Measurements from ENCODE around the gene FGD5.

DNA sequence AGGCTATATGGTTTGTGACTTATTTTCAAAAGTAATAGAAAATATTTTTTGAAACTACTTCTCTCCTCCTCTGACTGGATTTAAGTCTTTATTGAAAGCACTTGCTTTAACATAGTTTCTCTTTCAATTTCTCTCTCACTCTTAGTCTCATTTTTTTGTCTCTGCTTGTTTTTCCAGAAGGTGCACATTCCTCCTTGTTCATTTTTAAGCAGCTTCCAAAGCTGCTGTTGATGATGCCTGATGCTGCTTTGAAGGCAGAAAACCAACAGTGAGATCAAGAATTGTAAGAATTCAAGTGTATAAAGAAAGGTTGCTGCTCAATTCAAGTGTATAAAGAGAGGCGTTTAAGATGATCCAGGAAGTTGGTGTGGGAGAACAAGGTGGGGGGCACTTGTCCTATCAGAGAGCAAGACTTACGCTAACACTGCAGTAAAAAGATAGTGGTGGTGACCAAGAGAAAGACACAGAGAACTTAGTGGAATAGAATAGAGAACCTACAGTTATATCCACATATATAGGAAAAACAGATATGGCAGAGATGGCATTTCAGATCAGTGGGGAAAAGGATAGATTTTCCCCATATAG, 140.7 kb downstream of the FGD5 start:
- TF ChIP-seq, protein P1, sequence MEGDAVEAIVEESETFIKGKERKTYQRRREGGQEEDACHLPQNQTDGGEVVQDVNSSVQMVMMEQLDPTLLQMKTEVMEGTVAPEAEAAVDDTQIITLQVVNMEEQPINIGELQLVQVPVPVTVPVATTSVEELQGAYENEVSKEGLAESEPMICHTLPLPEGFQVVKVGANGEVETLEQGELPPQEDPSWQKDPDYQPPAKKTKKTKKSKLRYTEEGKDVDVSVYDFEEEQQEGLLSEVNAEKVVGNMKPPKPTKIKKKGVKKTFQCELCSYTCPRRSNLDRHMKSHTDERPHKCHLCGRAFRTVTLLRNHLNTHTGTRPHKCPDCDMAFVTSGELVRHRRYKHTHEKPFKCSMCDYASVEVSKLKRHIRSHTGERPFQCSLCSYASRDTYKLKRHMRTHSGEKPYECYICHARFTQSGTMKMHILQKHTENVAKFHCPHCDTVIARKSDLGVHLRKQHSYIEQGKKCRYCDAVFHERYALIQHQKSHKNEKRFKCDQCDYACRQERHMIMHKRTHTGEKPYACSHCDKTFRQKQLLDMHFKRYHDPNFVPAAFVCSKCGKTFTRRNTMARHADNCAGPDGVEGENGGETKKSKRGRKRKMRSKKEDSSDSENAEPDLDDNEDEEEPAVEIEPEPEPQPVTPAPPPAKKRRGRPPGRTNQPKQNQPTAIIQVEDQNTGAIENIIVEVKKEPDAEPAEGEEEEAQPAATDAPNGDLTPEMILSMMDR (IDR thresholded peaks at IDR 0.05) = no peak
- TF ChIP-seq POLR2A (IDR thresholded peaks at IDR 0.05) = no peak

Measured in esophagus squamous epithelium (tissue), 4 donors.